ENCODE results near the gene NEMP2. TPM values are rescaled to one million over a fixed set of nuclear protein-coding genes. Genes with fewer than 3 reads are reported as not detected.
"Not testable (repeated sequence)": the region's sequence is repeated elsewhere in the genome, so short reads cannot be mapped to it uniquely, and the experiment has no call there.

Gene NEMP2
- total and polyA plus RNA-seq, 5 experiments from 2014 or later = 10.0 to 23.4 (median 13.4) TPM

- no peak for ATAC-seq
- Mint-ChIP-seq H3K27me3 (no peaks in the 10 kb centered on the region), H3K4me3 (no peak overlapping the region), H3K27ac (peak overlapping the region in 4 of 10 donors; percentile 10 to 34 (median 24)), H3K4me1 (peaks cover 26 to 62% (median 59%) of the 10 kb centered on the region in 4 donors), H3K36me3 (peaks cover 0 to 25% (median 14%) of the 10 kb centered on the region in 3 donors), H3K9me3 (no peaks in the 10 kb centered on the region)
- POLR2A ChIA-PET = interaction anchor here (0.6 to 5.4 kb wide), 6 partner anchors 9 to 369 kb away, joined by 3 to 40 read pairs (median 4); partner anchors contain the start of gene NEMP2
- DNase-seq = no peak
Observed at GRCh38 chr2:190517468-190517867, 17.1 kb downstream of the NEMP2 start.

GRCh38 chr2:190515687-190516086 is 18.8 kb downstream of the NEMP2 start:
- Mint-ChIP-seq H3K4me3 (peak overlapping the region in 8 of 10 donors; percentile 30 to 76 (median 47)), H3K9me3 (no peaks in the 10 kb centered on the region), H3K27me3 (no peaks in the 10 kb centered on the region), H3K4me1 (peaks cover 17 to 50% (median 46%) of the 10 kb centered on the region in 4 donors), H3K36me3 (peaks cover 0 to 25% (median 14%) of the 10 kb centered on the region in 3 donors), H3K27ac (peak overlapping the region in 8 of 10 donors; percentile 7 to 89 (median 77))
- peak in 3 of 10 donors; percentile 66 to 77 (median 74) for DNase-seq
- ATAC-seq = peak; percentile 76 to 80
- POLR2A ChIA-PET = interaction anchor here (0.6 to 5.4 kb wide), 4 partner anchors 17 to 1163 kb away, joined by 3 to 40 read pairs (median 4); partner anchors contain the start of gene NEMP2

- Mint-ChIP-seq H3K36me3 (peaks cover 0 to 33% (median 16%) of the 10 kb centered on the region in 3 donors), H3K27ac (peak overlapping the region in 7 of 10 donors; percentile 12 to 68 (median 57)), H3K4me3 (peak overlapping the region in 3 of 10 donors; percentile 21 to 42 (median 29)), H3K4me1 (peaks cover 11 to 41% (median 36%) of the 10 kb centered on the region in 4 donors), H3K9me3 (no peaks in the 10 kb centered on the region), H3K27me3 (no peaks in the 10 kb centered on the region)
- no peak for ATAC-seq
- no peak for DNase-seq
- POLR2A ChIA-PET = interaction anchor here (5.4 kb wide), 1 partner anchor 18 kb away, joined by 40 read pairs; the partner anchor contains the start of gene NEMP2
Observed at GRCh38 chr2:190514676-190515075, 19.8 kb downstream of the NEMP2 start.

GRCh38 chr2:190513877-190514276 is 20.6 kb downstream of the NEMP2 start:
- no peak overlapping the region for H3K4me3 Mint-ChIP-seq
- peak overlapping the region in 3 of 10 donors; percentile 21 to 72 (median 55) for H3K27ac Mint-ChIP-seq
- H3K4me1 Mint-ChIP-seq = peaks cover 11 to 36% (median 32%) of the 10 kb centered on the region in 4 donors
- H3K36me3 Mint-ChIP-seq = peaks cover 0 to 40% (median 16%) of the 10 kb centered on the region in 3 donors
- DNase-seq (no peak), ATAC-seq (no peak)
- H3K9me3 Mint-ChIP-seq = no peaks in the 10 kb centered on the region
- POLR2A ChIA-PET = interaction anchor here (1.3 to 5.4 kb wide), 2 partner anchors 12 to 19 kb away, joined by 3 to 40 read pairs; partner anchors contain the start of gene NEMP2
- no peaks in the 10 kb centered on the region for H3K27me3 Mint-ChIP-seq

GRCh38 chr2:190512539-190513095 is 21.9 kb downstream of the NEMP2 start:
- no peaks in the 10 kb centered on the region for H3K9me3 Mint-ChIP-seq
- peaks cover 0 to 48% (median 10%) of the 10 kb centered on the region in 3 donors for H3K36me3 Mint-ChIP-seq
- POLR2A ChIA-PET = no interaction called here
- H3K27me3 Mint-ChIP-seq = no peaks in the 10 kb centered on the region
- DNase-seq (no peak), ATAC-seq (no peak)
- peak overlapping the region in 6 of 10 donors; percentile 46 to 85 (median 60) for H3K27ac Mint-ChIP-seq
- H3K4me1 Mint-ChIP-seq = peaks cover 11 to 36% (median 26%) of the 10 kb centered on the region in 4 donors
- H3K4me3 Mint-ChIP-seq = no peak overlapping the region

GRCh38 chr2:190511104-190511503 is 23.4 kb downstream of the NEMP2 start:
- no peak for ATAC-seq
- no peak overlapping the region for H3K4me3 Mint-ChIP-seq
- H3K9me3 Mint-ChIP-seq = no peaks in the 10 kb centered on the region
- peaks cover 0 to 57% (median 10%) of the 10 kb centered on the region in 3 donors for H3K36me3 Mint-ChIP-seq
- H3K27me3 Mint-ChIP-seq = no peaks in the 10 kb centered on the region
- no peak for DNase-seq
- peak overlapping the region in 4 of 10 donors; percentile 38 to 61 (median 44) for H3K27ac Mint-ChIP-seq
- peaks cover 11 to 41% (median 23%) of the 10 kb centered on the region in 4 donors for H3K4me1 Mint-ChIP-seq
- POLR2A ChIA-PET = no interaction called here

GRCh38 chr2:190509895-190510294 is 24.6 kb downstream of the NEMP2 start:
- Mint-ChIP-seq H3K4me1 (peaks cover 8 to 33% (median 18%) of the 10 kb centered on the region in 4 donors), H3K36me3 (peaks cover 0 to 67% (median 10%) of the 10 kb centered on the region in 3 donors), H3K27ac (peak overlapping the region in 3 of 10 donors; percentile 43 to 62 (median 54))
- DNase-seq, H3K9me3 Mint-ChIP-seq, H3K27me3 Mint-ChIP-seq, ATAC-seq, POLR2A ChIA-PET, H3K4me3 Mint-ChIP-seq: not testable (repeated sequence)

- H3K27ac Mint-ChIP-seq = peak overlapping the region; percentile 24 to 93 (median 77)
- H3K9me3 Mint-ChIP-seq = no peaks in the 10 kb centered on the region
- POLR2A ChIA-PET = interaction anchor here (0.6 kb wide), 1 partner anchor 39 kb away, joined by 4 read pairs; no protein-coding TSS in a partner anchor
- peaks cover 3 to 21% (median 14%) of the 10 kb centered on the region in 4 donors for H3K4me1 Mint-ChIP-seq
- DNase-seq (no peak), ATAC-seq (no peak)
- no peak overlapping the region for H3K4me3 Mint-ChIP-seq
- H3K27me3 Mint-ChIP-seq = no peaks in the 10 kb centered on the region
- H3K36me3 Mint-ChIP-seq = peaks cover 0 to 75% (median 6%) of the 10 kb centered on the region in 3 donors
Observed at GRCh38 chr2:190507135-190507534, 27.4 kb downstream of the NEMP2 start.

- Mint-ChIP-seq H3K27ac (peak overlapping the region in 9 of 10 donors; percentile 29 to 93 (median 78)), H3K27me3 (no peaks in the 10 kb centered on the region), H3K4me1 (peaks cover 3 to 21% (median 14%) of the 10 kb centered on the region in 4 donors), H3K9me3 (no peaks in the 10 kb centered on the region), H3K4me3 (no peak overlapping the region), H3K36me3 (peaks cover 0 to 72% (median 6%) of the 10 kb centered on the region in 3 donors)
- POLR2A ChIA-PET = no interaction called here
- no peak for ATAC-seq
- no peak for DNase-seq
Observed at GRCh38 chr2:190506666-190507065, 27.9 kb downstream of the NEMP2 start.

GRCh38 chr2:190505696-190506095 is 28.8 kb downstream of the NEMP2 start:
- Mint-ChIP-seq H3K27me3 (no peaks in the 10 kb centered on the region), H3K4me1 (peaks cover 7 to 24% (median 18%) of the 10 kb centered on the region in 4 donors), H3K36me3 (peaks cover 0 to 75% (median 8%) of the 10 kb centered on the region in 3 donors), H3K4me3 (no peak overlapping the region), H3K9me3 (no peaks in the 10 kb centered on the region), H3K27ac (peak overlapping the region; percentile 16 to 93 (median 64))
- DNase-seq = no peak
- POLR2A ChIA-PET = no interaction called here
- ATAC-seq = no peak

GRCh38 chr2:190504912-190505311 is 29.6 kb downstream of the NEMP2 start:
- POLR2A ChIA-PET = no interaction called here
- Mint-ChIP-seq H3K4me3 (no peak overlapping the region), H3K4me1 (peaks cover 7 to 24% (median 19%) of the 10 kb centered on the region in 4 donors), H3K9me3 (no peaks in the 10 kb centered on the region), H3K36me3 (peaks cover 0 to 75% (median 9%) of the 10 kb centered on the region in 3 donors), H3K27me3 (no peaks in the 10 kb centered on the region), H3K27ac (peak overlapping the region in 4 of 10 donors; percentile 21 to 88 (median 86))
- no peak for ATAC-seq
- no peak for DNase-seq

GRCh38 chr2:190503088-190503487 is 31.4 kb downstream of the NEMP2 start:
- Mint-ChIP-seq H3K27me3 (no peaks in the 10 kb centered on the region), H3K9me3 (no peaks in the 10 kb centered on the region), H3K4me1 (peaks cover 7 to 24% (median 19%) of the 10 kb centered on the region in 4 donors), H3K36me3 (peaks cover 0 to 77% (median 10%) of the 10 kb centered on the region in 3 donors), H3K27ac (peak overlapping the region in 7 of 10 donors; percentile 27 to 89 (median 53)), H3K4me3 (no peak overlapping the region)
- ATAC-seq (no peak), DNase-seq (no peak)
- POLR2A ChIA-PET = no interaction called here

Data from naive thymus-derived CD8-positive, alpha-beta T cell (primary cell).